Renal cortical epithelial cell (primary cell): ENCODE data around the gene KCTD6. TPM values are rescaled to one million over a fixed set of nuclear protein-coding genes. Genes with fewer than 3 reads are reported as not detected.

Experiments
- DNase-seq: peaks from one replicate; pipeline ENCODE4 v3.0.0-alpha.2; 2011; ENCODE audit warnings: low read depth
- total RNA-seq: library from RNA; depleted of rRNA; stranded (reverse); fragments of >200 nt; gene quantifications from 2 replicates; pipeline ENCODE4 v1.2.3, GENCODE V29; 2014

KCTD6 gene
- total RNA-seq: 6.3 and 9.5 TPM in 2 replicates

- peak; percentile 70 for DNase-seq
Observed at GRCh38 chr3:58491506-58492402, at the start of gene KCTD6. Gene KCTD6 (plus strand): TSS chr3:58492096. CDS start chr3:58498756, 6,660 bp downstream.

- no peak for DNase-seq
Observed at GRCh38 chr3:58452176-58452575, 39.7 kb upstream of the KCTD6 start.

GRCh38 chr3:58459160-58459559 is 32.7 kb upstream of the KCTD6 start:
- DNase-seq: no peak

- no peak for DNase-seq
Observed at GRCh38 chr3:58462829-58463180, 29.1 kb upstream of the KCTD6 start.

- DNase-seq: peak; percentile 84
Observed at GRCh38 chr3:58463181-58463941, 28.5 kb upstream of the KCTD6 start.

GRCh38 chr3:58463942-58464271 is 28.0 kb upstream of the KCTD6 start:
- no peak for DNase-seq

GRCh38 chr3:58464866-58465265 is 27.0 kb upstream of the KCTD6 start:
- no peak for DNase-seq

- DNase-seq: no peak
Observed at GRCh38 chr3:58466899-58467563, 24.9 kb upstream of the KCTD6 start.

- no peak for DNase-seq
Observed at GRCh38 chr3:58469096-58469495, 22.8 kb upstream of the KCTD6 start.

GRCh38 chr3:58470363-58471024 is 21.4 kb upstream of the KCTD6 start:
- DNase-seq: no peak

GRCh38 chr3:58471025-58471887 is 20.6 kb upstream of the KCTD6 start:
- peak; percentile 100 for DNase-seq

GRCh38 chr3:58473275-58473674 is 18.6 kb upstream of the KCTD6 start:
- no peak for DNase-seq

GRCh38 chr3:58474348-58474911 is 17.5 kb upstream of the KCTD6 start:
- no peak for DNase-seq

GRCh38 chr3:58474967-58475578 is 16.8 kb upstream of the KCTD6 start:
- DNase-seq: no peak

GRCh38 chr3:58478781-58479180 is 13.1 kb upstream of the KCTD6 start:
- no peak for DNase-seq

GRCh38 chr3:58480309-58480708 is 11.6 kb upstream of the KCTD6 start:
- no peak for DNase-seq

- DNase-seq: no peak
Observed at GRCh38 chr3:58482917-58483636, 8.8 kb upstream of the KCTD6 start.

- no peak for DNase-seq
Observed at GRCh38 chr3:58484045-58484721, 7.7 kb upstream of the KCTD6 start.

GRCh38 chr3:58484722-58485069 is 7.2 kb upstream of the KCTD6 start:
- no peak for DNase-seq
